Upper lobe of left lung (tissue), 4 donors: ENCODE results near the gene TRIML1.

Source experiments
- CTCF ChIP-seq, 6 experiments: fragments of 450-650 bp in 4 of 6; fragments of 200-600 bp in 2 of 6; sonication (generic) in 2 of 6; IDR thresholded peaks; one replicate each; pipeline ENCODE4 v1.5.1; 2016 to 2019; ENCODE audit warnings: antibody characterized with exemption in 6 of 6
- EP300 ChIP-seq, 4 donors: sonication (generic); formaldehyde crosslinking; IDR thresholded peaks; one replicate each; pipeline ENCODE4 v1.5.1; 2017; ENCODE audit warnings: antibody characterized with exemption in 4 of 4, control low read depth in 2 of 4
- POLR2A ChIP-seq, 4 donors: fragments of 450-650 bp; IDR thresholded peaks; one replicate each; pipeline ENCODE4 v1.5.1; 2016 to 2017; ENCODE audit warnings: antibody characterized with exemption in 4 of 4, mild to moderate bottlenecking in 2 of 4
- POLR2AphosphoS5 ChIP-seq, 2 donors: sonication (generic); formaldehyde crosslinking; IDR thresholded peaks; one replicate each; pipeline ENCODE4 v1.5.1; 2017; ENCODE audit warnings: antibody characterized with exemption in 2 of 2

- TF ChIP-seq CTCF (IDR thresholded peaks at IDR 0.05) (no peak), EP300 (IDR thresholded peaks at IDR 0.05) (no peak), POLR2AphosphoS5 (IDR thresholded peaks at IDR 0.05) (no peak), POLR2A (IDR thresholded peaks at IDR 0.05) (no peak)
Observed at GRCh38 chr4:188106454-188106853, 32.8 kb upstream of the TRIML1 start.
